Measurements from ENCODE around the gene FBXO47. TPM values are rescaled to one million over a fixed set of nuclear protein-coding genes. Genes with fewer than 3 reads are reported as not detected.
"Not testable (repeated sequence)": the region's sequence is repeated elsewhere in the genome, so short reads cannot be mapped to it uniquely, and the experiment has no call there.

FBXO47 gene
- total RNA-seq, 1 donor from 2014 or later, result not detected

DNA sequence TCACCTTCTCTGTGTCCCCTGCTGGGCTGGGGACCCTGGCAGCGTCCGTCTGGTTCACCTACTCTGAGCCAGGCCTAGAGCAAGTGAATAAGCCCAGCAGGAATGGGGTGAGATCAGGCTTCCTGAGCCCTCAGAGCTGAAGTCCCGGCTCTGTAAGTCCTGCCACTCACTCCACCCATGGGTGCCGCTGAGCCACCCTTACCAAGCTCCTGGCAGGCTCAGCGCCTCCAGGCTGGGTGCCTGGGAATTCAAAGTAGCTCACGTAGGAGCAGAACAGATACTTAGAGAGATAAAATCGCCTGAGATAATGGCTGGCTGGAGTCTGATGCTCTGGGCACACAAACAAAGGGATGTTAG is 51.6 kb downstream of the FBXO47 start:
- no peaks in the 10 kb centered on the region for H3K9me3 Mint-ChIP-seq
- H3K36me3 Mint-ChIP-seq (ENCODE audit: low read depth), result peaks cover 77% of the 10 kb centered on the region
- ChIA-PET CTCF (no interaction called here), POLR2A (interaction anchor here (0.6 kb wide), 1 partner anchor 52 kb away, joined by 4 read pairs; no protein-coding TSS in a partner anchor)
- H3K27ac Mint-ChIP-seq, result no peak overlapping the region
- TF ChIP-seq, protein P1, sequence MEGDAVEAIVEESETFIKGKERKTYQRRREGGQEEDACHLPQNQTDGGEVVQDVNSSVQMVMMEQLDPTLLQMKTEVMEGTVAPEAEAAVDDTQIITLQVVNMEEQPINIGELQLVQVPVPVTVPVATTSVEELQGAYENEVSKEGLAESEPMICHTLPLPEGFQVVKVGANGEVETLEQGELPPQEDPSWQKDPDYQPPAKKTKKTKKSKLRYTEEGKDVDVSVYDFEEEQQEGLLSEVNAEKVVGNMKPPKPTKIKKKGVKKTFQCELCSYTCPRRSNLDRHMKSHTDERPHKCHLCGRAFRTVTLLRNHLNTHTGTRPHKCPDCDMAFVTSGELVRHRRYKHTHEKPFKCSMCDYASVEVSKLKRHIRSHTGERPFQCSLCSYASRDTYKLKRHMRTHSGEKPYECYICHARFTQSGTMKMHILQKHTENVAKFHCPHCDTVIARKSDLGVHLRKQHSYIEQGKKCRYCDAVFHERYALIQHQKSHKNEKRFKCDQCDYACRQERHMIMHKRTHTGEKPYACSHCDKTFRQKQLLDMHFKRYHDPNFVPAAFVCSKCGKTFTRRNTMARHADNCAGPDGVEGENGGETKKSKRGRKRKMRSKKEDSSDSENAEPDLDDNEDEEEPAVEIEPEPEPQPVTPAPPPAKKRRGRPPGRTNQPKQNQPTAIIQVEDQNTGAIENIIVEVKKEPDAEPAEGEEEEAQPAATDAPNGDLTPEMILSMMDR (IDR thresholded peaks at IDR 0.05), result no peak
- no peak for ATAC-seq (ENCODE audit: low read depth)
- H3K27me3 Mint-ChIP-seq, result no peaks in the 10 kb centered on the region
- intact Hi-C loops (cut with micrococcal nuclease), result no loop called here
- DNase-seq, result peak; percentile 4
- H3K4me3 Mint-ChIP-seq, result no peak overlapping the region
- H3K4me1 Mint-ChIP-seq, result peaks cover 4% of the 10 kb centered on the region

DNA sequence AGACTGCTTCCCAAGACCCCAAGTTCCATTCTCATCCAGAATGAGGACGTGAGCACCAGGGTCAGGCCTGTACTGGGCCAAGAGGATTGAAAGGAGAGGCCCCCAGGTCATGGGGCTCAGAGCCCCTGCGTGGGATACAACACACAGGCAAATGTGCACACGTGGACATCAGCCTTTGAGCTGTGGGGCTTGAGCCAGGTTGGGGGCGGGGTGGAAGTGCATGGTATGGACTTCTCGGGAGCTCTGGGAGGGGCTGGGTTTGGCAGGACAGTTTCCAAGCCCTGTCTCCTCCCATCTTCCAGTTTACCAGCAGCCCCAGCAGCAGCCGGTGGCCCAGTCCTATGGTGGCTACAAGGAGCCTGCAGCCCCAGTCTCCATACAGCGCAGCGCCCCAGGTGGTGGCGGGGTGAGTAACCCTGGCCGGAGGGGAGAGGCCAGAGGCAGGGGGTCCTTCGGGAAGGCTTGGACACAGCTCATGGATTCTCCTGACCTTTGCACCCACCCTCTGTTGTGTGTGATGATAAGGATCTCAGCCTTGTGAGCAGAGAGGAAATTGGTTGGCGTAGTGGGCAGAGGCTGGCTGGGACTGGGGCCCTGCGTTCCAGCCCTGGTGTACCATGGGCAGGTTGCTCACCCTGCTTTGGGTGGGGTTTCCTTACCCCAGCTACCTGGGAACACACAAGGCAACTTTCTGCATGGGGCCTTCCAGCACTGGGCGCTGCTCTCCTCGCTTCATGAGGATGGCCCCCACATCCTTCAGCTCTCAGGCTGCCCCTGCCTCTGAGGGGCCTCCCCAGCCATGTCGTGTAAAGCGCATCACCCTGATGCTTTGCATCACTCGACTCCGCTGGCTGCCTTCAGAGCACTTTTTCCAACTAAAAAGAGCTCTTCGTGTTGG is 52.2 kb downstream of the FBXO47 start:
- peaks cover 4% of the 10 kb centered on the region for H3K4me1 Mint-ChIP-seq
- ATAC-seq (ENCODE audit: low read depth) (no peak), DNase-seq (peak; percentile 10)
- H3K9me3 Mint-ChIP-seq, result no peaks in the 10 kb centered on the region
- no peak overlapping the region for H3K27ac Mint-ChIP-seq
- no peaks in the 10 kb centered on the region for H3K27me3 Mint-ChIP-seq
- peaks cover 77% of the 10 kb centered on the region for H3K36me3 Mint-ChIP-seq (ENCODE audit: low read depth)
- intact Hi-C loops (cut with micrococcal nuclease), result no loop called here
- CTCF ChIA-PET, result no interaction called here
- POLR2A ChIA-PET, result interaction anchor here (0.6 kb wide), 1 partner anchor 52 kb away, joined by 4 read pairs; no protein-coding TSS in a partner anchor
- TF ChIP-seq, protein P1 (IDR thresholded peaks at IDR 0.05), result no peak
- H3K4me3 Mint-ChIP-seq, result no peak overlapping the region

DNA sequence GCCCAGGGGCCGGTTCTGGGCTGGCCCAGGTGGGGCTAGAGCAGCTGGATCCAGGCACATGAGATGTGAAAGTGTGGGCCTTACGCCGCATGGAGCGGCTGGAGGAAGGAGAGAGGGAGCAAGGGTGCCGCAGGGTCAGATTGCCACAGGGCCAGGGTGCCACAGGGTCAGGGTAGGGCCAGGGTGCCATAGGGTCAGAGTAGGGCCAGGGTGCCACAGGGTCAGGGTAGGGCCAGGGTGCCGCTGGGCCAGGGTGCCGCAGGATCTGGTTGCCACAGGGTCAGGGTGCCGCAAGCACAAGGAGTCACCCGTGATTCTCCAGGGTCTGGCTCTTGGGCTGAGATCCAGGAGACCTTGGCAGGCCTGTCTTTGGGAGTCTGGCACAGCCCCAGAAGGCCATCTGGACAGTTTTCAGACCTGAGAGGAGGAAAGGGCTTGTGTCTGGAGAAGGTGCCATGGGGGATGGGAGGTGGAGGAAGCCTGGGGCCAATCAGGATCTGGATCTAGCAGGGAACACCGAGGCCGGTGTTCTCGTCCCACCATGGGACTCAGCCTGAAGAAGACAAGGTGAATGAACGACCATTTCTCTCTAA is 54.9 kb downstream of the FBXO47 start:
- Mint-ChIP-seq H3K4me3 (no peak overlapping the region), H3K27me3 (no peaks in the 10 kb centered on the region), H3K9me3 (no peaks in the 10 kb centered on the region), H3K27ac (no peak overlapping the region), H3K36me3 (ENCODE audit: low read depth) (peaks cover 64% of the 10 kb centered on the region), H3K4me1 (peaks cover 14% of the 10 kb centered on the region)
- DNase-seq, result no peak
- no peak for ATAC-seq (ENCODE audit: low read depth)
- ChIA-PET CTCF (no interaction called here), POLR2A (interaction anchor here (0.6 kb wide), 1 partner anchor 36 kb away, joined by 13 read pairs; no protein-coding TSS in a partner anchor)
- intact Hi-C loops (cut with micrococcal nuclease), result no loop called here
- TF ChIP-seq, protein P1 (IDR thresholded peaks at IDR 0.05), result no peak

DNA sequence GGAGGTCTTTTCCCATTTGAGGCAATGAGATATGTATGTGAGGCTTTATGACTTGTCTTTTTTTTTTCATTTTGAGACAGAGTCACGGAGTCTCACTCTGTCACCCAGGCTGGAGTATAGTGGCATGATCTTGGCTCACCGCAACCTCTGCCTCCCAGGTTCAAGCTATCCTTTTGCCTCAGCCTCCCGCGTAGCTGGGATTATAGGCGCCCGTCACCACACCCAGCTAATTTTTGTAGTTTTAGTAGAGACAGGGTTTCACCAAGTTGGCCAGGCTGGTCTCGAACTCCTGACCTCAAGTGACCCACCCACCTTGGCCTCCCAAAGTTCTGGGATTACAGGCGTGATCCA is 55.5 kb downstream of the FBXO47 start:
- DNase-seq; H3K27ac Mint-ChIP-seq; H3K27me3 Mint-ChIP-seq; H3K4me3 Mint-ChIP-seq; ATAC-seq (ENCODE audit: low read depth); CTCF ChIA-PET; intact Hi-C loops (cut with micrococcal nuclease); H3K9me3 Mint-ChIP-seq: not testable (repeated sequence)
- POLR2A ChIA-PET, result interaction anchor here (0.6 to 0.9 kb wide), 2 partner anchors 37 to 42 kb away, joined by 3 to 13 read pairs; partner anchors contain the start of gene LASP1
- Mint-ChIP-seq H3K4me1 (peaks cover 21% of the 10 kb centered on the region), H3K36me3 (ENCODE audit: low read depth) (peaks cover 61% of the 10 kb centered on the region)

DNA sequence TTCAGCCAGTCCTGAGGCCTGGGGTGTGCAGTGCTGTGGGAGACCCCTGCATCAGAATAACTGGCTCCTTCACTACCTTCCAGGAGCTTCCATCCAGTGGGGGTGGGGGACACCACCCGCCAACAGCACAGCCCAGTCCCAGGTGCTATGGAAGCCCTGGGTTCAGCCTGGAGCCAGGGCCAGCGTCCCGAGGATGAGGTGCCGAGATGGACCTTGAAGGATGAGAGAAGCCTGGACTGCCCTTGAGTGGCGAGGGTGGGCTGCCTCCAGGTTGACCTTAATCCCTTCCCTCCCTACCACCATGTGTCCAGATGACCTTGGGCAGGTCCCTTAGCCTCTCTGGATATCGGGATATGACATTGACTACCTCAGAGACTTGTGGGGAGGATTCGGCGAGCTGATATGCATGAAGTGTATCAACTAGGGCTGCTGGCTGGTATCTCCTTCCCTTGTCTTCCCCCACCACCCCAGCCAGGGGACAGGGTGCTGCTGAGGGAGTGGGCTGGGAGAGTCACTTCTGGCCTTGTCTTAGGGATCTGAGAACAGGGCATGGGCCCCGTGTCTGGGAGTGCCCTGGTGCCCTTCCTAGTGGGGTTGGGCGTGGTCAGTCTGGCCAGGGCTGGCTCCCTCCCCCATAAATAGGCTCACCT is 56.0 kb downstream of the FBXO47 start:
- ATAC-seq (ENCODE audit: low read depth), result no peak
- Mint-ChIP-seq H3K4me3 (no peak overlapping the region), H3K4me1 (peaks cover 26% of the 10 kb centered on the region), H3K9me3 (no peaks in the 10 kb centered on the region), H3K27ac (no peak overlapping the region), H3K27me3 (no peaks in the 10 kb centered on the region), H3K36me3 (ENCODE audit: low read depth) (peaks cover 58% of the 10 kb centered on the region)
- no peak for DNase-seq
- intact Hi-C loops (cut with micrococcal nuclease), result no loop called here
- POLR2A ChIA-PET, result interaction anchor here (0.9 kb wide), 1 partner anchor 42 kb away, joined by 3 read pairs; the partner anchor contains the start of gene LASP1
- TF ChIP-seq, protein P1 (IDR thresholded peaks at IDR 0.05), result no peak
- CTCF ChIA-PET, result no interaction called here
